HepG2 (cell line): ENCODE measurements around the gene ADPRHL1.

ENCODE experiments used
- ARNT2 ChIP-seq: sonication (generic); formaldehyde crosslinking; IDR thresholded peaks from 2 replicates; pipeline ENCODE4 v1.8.0; 2022; ENCODE audit warnings: mild to moderate bottlenecking, low read depth, missing genetic modification reagents, moderate library complexity
- CTCF ChIP-seq: sonication (generic); formaldehyde crosslinking; IDR thresholded peaks from 2 replicates; pipeline ENCODE4 v1.5.0; 2020; ENCODE audit warnings: mild to moderate bottlenecking, missing genetic modification reagents, moderate library complexity
- JUN ChIP-seq: sonication (generic); formaldehyde crosslinking; IDR thresholded peaks from 2 replicates; pipeline ENCODE4 v1.4.0; 2020; ENCODE audit warnings: mild to moderate bottlenecking, missing genetic modification reagents
- KLF13 ChIP-seq: sonication (generic); formaldehyde crosslinking; IDR thresholded peaks from 2 replicates; pipeline ENCODE4 v1.4.0; 2020; ENCODE audit warnings: mild to moderate bottlenecking, missing genetic modification reagents
- POLR2A ChIP-seq, 2 experiments: IDR thresholded peaks; 2 replicates each; pipeline ENCODE4 v1.6.1; 2011; ENCODE audit warnings: low read depth in 2 of 2, low read length in 2 of 2, mild to moderate bottlenecking in 1 of 2, moderate library complexity in 1 of 2; ENCODE audit not compliant: insufficient read depth in 1 of 2
- PRDM15 ChIP-seq: sonication (generic); formaldehyde crosslinking; IDR thresholded peaks from 2 replicates; pipeline ENCODE4 v1.4.0; 2020; ENCODE audit warnings: missing genetic modification reagents
- PRPF4 ChIP-seq: fragments of 200-400 bp; formaldehyde crosslinking; IDR thresholded peaks from 2 replicates; pipeline ENCODE4 v1.6.1; 2016; ENCODE audit warnings: low read length, low read depth; ENCODE audit not compliant: poor library complexity, severe bottlenecking
- SMAD3 ChIP-seq: sonication (generic); formaldehyde crosslinking; IDR thresholded peaks from 2 replicates; pipeline ENCODE4 v1.4.0; 2020; ENCODE audit warnings: missing genetic modification reagents
- SMC3 ChIP-seq: IDR thresholded peaks from 2 replicates; pipeline ENCODE4 v1.6.1; 2011; ENCODE audit warnings: low read length, improper control_type of control experiment
- TAF1 ChIP-seq: sonication (generic); formaldehyde crosslinking; IDR thresholded peaks from 2 replicates; pipeline ENCODE4 v1.4.0; 2020; ENCODE audit warnings: missing genetic modification reagents
- YY1 ChIP-seq: IDR thresholded peaks from 2 replicates; pipeline ENCODE4 v1.6.1; 2011; ENCODE audit warnings: low read length, low read depth, moderate library complexity, mild to moderate bottlenecking; ENCODE audit not compliant: insufficient read depth, insufficient replicate concordance
- ZNF282 ChIP-seq: fragments of 450-650 bp; IDR thresholded peaks from 2 replicates; pipeline ENCODE4 v1.6.1; 2018; ENCODE audit not compliant: partially characterized antibody
- ZNF3 ChIP-seq: IDR thresholded peaks from 2 replicates; pipeline ENCODE4 v1.7.0; 2017; ENCODE audit warnings: inconsistent platforms
- TF ChIP-seq, protein P1 (sequence below): sonication (generic); formaldehyde crosslinking; IDR thresholded peaks from 2 replicates; pipeline ENCODE4 v1.8.1; 2022; ENCODE audit warnings: mild to moderate bottlenecking, missing genetic modification reagents

DNA sequence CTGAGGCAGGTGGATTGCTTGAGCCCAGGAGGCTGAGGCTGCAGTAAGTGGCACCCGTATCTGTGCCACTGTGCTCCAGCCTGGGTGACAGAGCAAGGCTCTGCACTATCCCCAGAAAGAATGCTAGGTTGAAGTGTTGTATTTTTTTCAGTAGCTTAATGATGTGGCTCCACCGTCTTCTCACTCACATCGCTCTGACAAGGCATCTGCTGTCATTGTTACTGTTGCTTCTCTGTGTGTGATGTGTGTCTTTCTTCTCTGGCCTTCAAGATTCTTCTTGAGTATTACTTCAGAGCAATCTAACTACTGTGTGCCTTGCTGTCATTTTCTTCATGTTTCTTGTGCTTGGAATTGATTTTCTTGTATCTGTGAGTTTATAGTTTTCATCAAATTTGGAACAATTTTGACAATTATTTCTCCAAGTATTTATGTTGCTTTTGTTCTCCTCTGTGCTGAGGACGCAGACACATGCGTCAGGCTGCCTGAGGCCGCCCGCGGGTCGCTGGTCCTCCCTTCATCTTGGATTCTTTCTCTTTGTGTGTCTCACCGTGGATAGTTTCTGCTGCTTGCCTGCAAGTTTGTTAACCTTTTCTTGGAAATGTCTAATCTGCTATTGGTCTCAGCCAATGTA is 10.8 kb downstream of the ADPRHL1 start:
- TF ChIP-seq CTCF (CRISPR knock-in tag), result no peak
- TF ChIP-seq ARNT2 (CRISPR knock-in tag), result no peak
- TF ChIP-seq ZNF282, result no peak
- no peak for TF ChIP-seq JUN (CRISPR knock-in tag)
- no peak for TF ChIP-seq SMC3
- TF ChIP-seq TAF1 (CRISPR knock-in tag), result no peak
- no peak for TF ChIP-seq PRPF4
- TF ChIP-seq KLF13 (CRISPR knock-in tag), result no peak
- TF ChIP-seq PRDM15 (CRISPR knock-in tag), result no peak
- TF ChIP-seq YY1, result no peak
- TF ChIP-seq ZNF3 (CRISPR knock-in tag), result no peak
- TF ChIP-seq POLR2A (IDR thresholded peaks at IDR 0.05; ENCODE audit: insufficient read depth in 1 of 2, low read depth in 2 of 2, low read length in 2 of 2), result no peak
- TF ChIP-seq, protein P1, sequence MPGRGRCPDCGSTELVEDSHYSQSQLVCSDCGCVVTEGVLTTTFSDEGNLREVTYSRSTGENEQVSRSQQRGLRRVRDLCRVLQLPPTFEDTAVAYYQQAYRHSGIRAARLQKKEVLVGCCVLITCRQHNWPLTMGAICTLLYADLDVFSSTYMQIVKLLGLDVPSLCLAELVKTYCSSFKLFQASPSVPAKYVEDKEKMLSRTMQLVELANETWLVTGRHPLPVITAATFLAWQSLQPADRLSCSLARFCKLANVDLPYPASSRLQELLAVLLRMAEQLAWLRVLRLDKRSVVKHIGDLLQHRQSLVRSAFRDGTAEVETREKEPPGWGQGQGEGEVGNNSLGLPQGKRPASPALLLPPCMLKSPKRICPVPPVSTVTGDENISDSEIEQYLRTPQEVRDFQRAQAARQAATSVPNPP (CRISPR knock-in tag), result no peak
- TF ChIP-seq SMAD3 (CRISPR knock-in tag), result no peak
